OCI-LY3 (cell line): Measurements from ENCODE around the gene UMPS.

ENCODE experiments used
- H2AFZ ChIP-seq: fragments of 200-600, 300-600 bp; shearing (Covaris generic); 2 replicates; pipeline ENCODE4 v1.6.0; 2014; ENCODE audit warnings: antibody characterized with exemption, low read depth, low read length
- H3K27ac ChIP-seq: fragments of 200-600, 300-600 bp; sonication (generic); 2 replicates; pipeline ENCODE4 v1.5.1; 2014; ENCODE audit warnings: mild to moderate bottlenecking, low read length, moderate library complexity, mixed read lengths
- H3K27me3 ChIP-seq: fragments of 200-600, 300-600 bp; sonication (generic); 2 replicates; pipeline ENCODE4 v1.6.1; 2014; ENCODE audit warnings: low read depth, low read length, mixed read lengths
- H3K36me3 ChIP-seq: fragments of 200-600, 300-600 bp; sonication (generic); replicated peaks from 2 replicates; pipeline ENCODE3; 2014; ENCODE audit warnings: low read depth, low read length, mixed read lengths
- H3K4me1 ChIP-seq: fragments of 300-600, 200-600 bp; sonication (generic); 2 replicates; pipeline ENCODE4 v1.6.1; 2014; ENCODE audit warnings: low read length, mixed read lengths
- H3K4me2 ChIP-seq: fragments of 200-600, 300-600 bp; sonication (generic); 2 replicates; pipeline ENCODE4 v1.6.1; 2014; ENCODE audit warnings: low read length, mixed read lengths
- H3K4me3 ChIP-seq: fragments of 300-600, 200-600 bp; sonication (generic); 2 replicates; pipeline ENCODE4 v1.5.1; 2014; ENCODE audit warnings: antibody characterized with exemption, mild to moderate bottlenecking, low read length, moderate library complexity
- H3K79me2 ChIP-seq: fragments of 300-600, 200-600 bp; shearing (Covaris generic); 2 replicates; pipeline ENCODE4 v1.6.1; 2014; ENCODE audit warnings: mild to moderate bottlenecking, low read length, mixed read lengths
- H3K9ac ChIP-seq: fragments of 300-600, 200-600 bp; shearing (Covaris generic); 2 replicates; pipeline ENCODE4 v1.6.0; 2014; ENCODE audit warnings: mild to moderate bottlenecking, low read length, moderate library complexity
- H3K9me3 ChIP-seq: fragments of 200-600, 300-600 bp; shearing (Covaris generic); 2 replicates; pipeline ENCODE4 v1.6.1; 2014; ENCODE audit warnings: low read length, mixed read lengths; ENCODE audit not compliant: insufficient read depth
- H4K20me1 ChIP-seq: fragments of 200-600, 300-600 bp; sonication (generic); 2 replicates; pipeline ENCODE4 v1.6.1; 2016; ENCODE audit warnings: low read length, mixed read lengths; ENCODE audit not compliant: insufficient read depth
- EZH2phosphoT487 ChIP-seq: fragments of 200-600 bp; shearing (Covaris generic); IDR thresholded peaks from 2 replicates; pipeline ENCODE4 v1.6.1; 2018; ENCODE audit warnings: antibody characterized with exemption, mixed run types, low read depth
- TF ChIP-seq, protein P1 (sequence below): fragments of 200-600, 300-600 bp; sonication (generic); IDR thresholded peaks from 2 replicates; pipeline ENCODE4 v1.5.1; 2014; ENCODE audit warnings: antibody characterized with exemption, low read length, low read depth

UMPS gene

DNA sequence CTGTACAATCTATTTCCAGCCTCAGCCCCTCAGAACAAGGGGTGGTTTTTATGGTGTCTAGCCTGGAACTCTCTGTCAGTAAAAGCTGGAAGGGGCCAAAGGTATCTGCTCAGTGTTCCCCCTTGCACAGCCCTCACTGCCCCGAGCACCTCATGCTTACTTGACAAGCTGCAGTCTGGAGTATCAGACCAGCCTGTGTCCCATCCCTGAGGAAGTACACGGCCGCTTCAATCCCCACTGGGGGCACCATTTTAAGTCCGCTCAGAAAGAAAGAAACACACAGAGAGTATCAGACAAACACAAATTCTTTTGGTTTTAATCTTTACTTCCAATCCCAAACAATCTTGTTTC lies 32.4 kb downstream of the UMPS start:
- Histone ChIP-seq H3K4me2 (no peak overlapping the region), H3K27me3 (no peaks in the 10 kb centered on the region; the same call in 1 of the 2 replicates), H3K79me2 (no peaks in the 10 kb centered on the region), H3K27ac (no peak overlapping the region), H3K9ac (no peak overlapping the region), H3K4me1 (peaks cover 16% of the 10 kb centered on the region), H3K36me3 (no peaks in the 10 kb centered on the region), H3K9me3 (no peaks in the 10 kb centered on the region), H4K20me1 (no peaks in the 10 kb centered on the region), H2AFZ (no peak overlapping the region), H3K4me3 (no peak overlapping the region)
- TF ChIP-seq, protein P1, sequence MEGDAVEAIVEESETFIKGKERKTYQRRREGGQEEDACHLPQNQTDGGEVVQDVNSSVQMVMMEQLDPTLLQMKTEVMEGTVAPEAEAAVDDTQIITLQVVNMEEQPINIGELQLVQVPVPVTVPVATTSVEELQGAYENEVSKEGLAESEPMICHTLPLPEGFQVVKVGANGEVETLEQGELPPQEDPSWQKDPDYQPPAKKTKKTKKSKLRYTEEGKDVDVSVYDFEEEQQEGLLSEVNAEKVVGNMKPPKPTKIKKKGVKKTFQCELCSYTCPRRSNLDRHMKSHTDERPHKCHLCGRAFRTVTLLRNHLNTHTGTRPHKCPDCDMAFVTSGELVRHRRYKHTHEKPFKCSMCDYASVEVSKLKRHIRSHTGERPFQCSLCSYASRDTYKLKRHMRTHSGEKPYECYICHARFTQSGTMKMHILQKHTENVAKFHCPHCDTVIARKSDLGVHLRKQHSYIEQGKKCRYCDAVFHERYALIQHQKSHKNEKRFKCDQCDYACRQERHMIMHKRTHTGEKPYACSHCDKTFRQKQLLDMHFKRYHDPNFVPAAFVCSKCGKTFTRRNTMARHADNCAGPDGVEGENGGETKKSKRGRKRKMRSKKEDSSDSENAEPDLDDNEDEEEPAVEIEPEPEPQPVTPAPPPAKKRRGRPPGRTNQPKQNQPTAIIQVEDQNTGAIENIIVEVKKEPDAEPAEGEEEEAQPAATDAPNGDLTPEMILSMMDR, result no peak
- TF ChIP-seq EZH2phosphoT487, result no peak

DNA sequence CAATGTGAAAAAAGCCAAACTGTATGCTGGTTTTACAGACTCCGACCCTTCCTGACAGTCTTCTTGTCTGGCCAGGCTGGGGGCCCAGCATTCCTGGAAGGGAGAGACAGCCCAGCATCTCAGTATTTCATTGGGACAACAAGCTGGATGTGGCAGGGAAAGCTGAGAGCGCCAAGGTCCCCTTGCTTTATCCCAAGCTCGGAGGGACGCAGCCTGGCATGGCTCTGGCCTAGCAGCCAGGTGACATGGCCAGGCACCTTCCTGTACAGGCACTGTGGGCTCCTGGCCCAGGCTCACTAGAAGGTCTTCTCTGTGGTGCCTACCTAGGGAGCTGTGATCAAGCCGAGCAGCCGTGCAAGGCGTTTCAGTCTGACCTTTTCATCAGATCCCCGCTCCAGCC lies 33.0 kb downstream of the UMPS start:
- Histone ChIP-seq H3K9ac (no peak overlapping the region), H3K4me3 (no peak overlapping the region), H4K20me1 (no peaks in the 10 kb centered on the region), H3K4me1 (peaks cover 16% of the 10 kb centered on the region), H2AFZ (no peak overlapping the region), H3K36me3 (no peaks in the 10 kb centered on the region), H3K9me3 (no peaks in the 10 kb centered on the region), H3K27me3 (no peaks in the 10 kb centered on the region; the same call in 1 of the 2 replicates), H3K4me2 (no peak overlapping the region), H3K27ac (no peak overlapping the region), H3K79me2 (no peaks in the 10 kb centered on the region)
- no peak for TF ChIP-seq EZH2phosphoT487
- TF ChIP-seq, protein P1, result no peak

DNA sequence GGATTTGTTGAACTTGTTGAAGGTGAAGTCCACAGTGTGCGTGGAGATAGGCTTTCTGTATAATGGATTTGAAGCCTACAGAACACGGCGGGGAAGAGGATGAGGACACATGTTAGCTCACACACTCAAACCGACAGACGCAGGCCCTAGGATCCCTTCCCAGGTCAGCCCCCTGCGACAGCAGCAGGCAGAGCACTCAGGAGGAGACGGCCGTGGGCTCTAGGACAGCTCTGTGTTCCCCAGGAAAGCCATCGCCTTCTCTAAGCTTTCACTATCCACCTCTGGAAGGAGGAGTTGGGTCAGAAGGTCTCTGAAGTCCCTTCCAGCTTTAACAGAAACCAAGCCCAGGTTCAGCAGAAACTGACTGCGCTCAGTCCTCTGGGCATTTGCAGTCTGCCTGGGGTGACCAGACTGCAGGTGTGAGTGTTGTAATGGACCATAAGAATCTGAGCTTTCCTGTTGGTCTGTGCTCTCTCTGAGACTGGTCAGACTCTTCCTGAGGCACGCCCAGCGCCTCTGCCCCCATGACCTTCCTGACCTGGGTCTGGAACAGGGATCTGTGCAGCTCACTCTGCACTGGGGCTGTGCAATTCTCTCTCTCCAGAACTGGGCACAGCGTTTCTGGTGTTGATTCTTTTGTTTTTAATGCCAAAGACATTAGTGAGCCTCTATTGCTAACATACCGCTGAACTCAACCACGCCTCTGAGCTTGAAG lies 33.5 kb downstream of the UMPS start:
- Histone ChIP-seq H3K9ac (no peak overlapping the region), H3K4me1 (peaks cover 16% of the 10 kb centered on the region), H2AFZ (no peak overlapping the region), H3K36me3 (no peaks in the 10 kb centered on the region), H3K79me2 (no peaks in the 10 kb centered on the region), H3K4me2 (no peak overlapping the region), H3K4me3 (no peak overlapping the region), H3K9me3 (no peaks in the 10 kb centered on the region), H4K20me1 (no peaks in the 10 kb centered on the region), H3K27me3 (no peaks in the 10 kb centered on the region; the same call in 1 of the 2 replicates), H3K27ac (no peak overlapping the region)
- TF ChIP-seq EZH2phosphoT487, result no peak
- TF ChIP-seq, protein P1, result no peak

DNA sequence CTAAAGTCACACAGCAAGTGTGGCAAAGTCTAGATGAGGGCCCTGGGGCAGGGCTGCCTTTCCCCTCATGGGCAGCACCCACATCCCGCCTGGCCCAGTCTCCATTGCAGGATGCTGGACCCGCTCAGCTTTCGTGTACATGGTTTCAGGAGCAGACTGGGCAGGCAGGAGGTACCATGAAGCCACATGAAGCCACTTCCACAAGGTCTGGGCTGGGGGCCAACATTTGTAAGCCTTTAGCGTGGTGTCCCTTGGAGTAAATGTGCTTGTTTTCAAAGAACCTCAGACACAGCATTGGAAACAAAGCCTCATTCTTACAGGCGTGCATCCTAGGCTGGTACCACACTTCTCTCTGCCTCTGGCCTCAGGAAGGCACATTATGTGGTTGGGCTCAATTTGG lies 34.5 kb downstream of the UMPS start:
- TF ChIP-seq, protein P1, result no peak
- Histone ChIP-seq H3K79me2 (no peaks in the 10 kb centered on the region), H3K27ac (no peak overlapping the region), H3K4me2 (no peak overlapping the region), H3K9ac (no peak overlapping the region), H3K4me3 (no peak overlapping the region), H3K9me3 (no peaks in the 10 kb centered on the region), H3K27me3 (no peaks in the 10 kb centered on the region; the same call in 1 of the 2 replicates), H3K36me3 (no peaks in the 10 kb centered on the region), H4K20me1 (no peaks in the 10 kb centered on the region), H2AFZ (no peak overlapping the region), H3K4me1 (peaks cover 18% of the 10 kb centered on the region)
